Measurements from ENCODE around the gene NR4A1. TPM values are rescaled to one million over a fixed set of nuclear protein-coding genes. Genes with fewer than 3 reads are reported as not detected.

The NR4A1 gene
- total RNA-seq, 1 donor from 2014 or later, result 67.0 TPM

- DNase-seq (no peak), ATAC-seq (no peak)
- Histone ChIP-seq H3K36me3 (peaks cover 4% of the 10 kb centered on the region), H3K27ac (no peak overlapping the region), H3K9me3 (no peaks in the 10 kb centered on the region), H3K4me3 (no peak overlapping the region), H3K4me1 (peaks cover 1% of the 10 kb centered on the region), H3K27me3 (no peaks in the 10 kb centered on the region)
- intact Hi-C loops (cut with DNase I), result no loop called here
- TF ChIP-seq CTCF (IDR thresholded peaks at IDR 0.05), result no peak
Observed at GRCh38 chr12:52063981-52064649, 12.9 kb downstream of the NR4A1 start.

GRCh38 chr12:52066346-52067080 lies 15.3 kb downstream of the NR4A1 start:
- no peak overlapping the region for H3K27ac ChIP-seq
- DNase-seq (no peak), ATAC-seq (no peak)
- TF ChIP-seq CTCF (IDR thresholded peaks at IDR 0.05), result no peak
- H3K27me3 ChIP-seq, result no peaks in the 10 kb centered on the region
- H3K36me3 ChIP-seq, result no peaks in the 10 kb centered on the region
- no peak overlapping the region for H3K4me3 ChIP-seq
- intact Hi-C loops (cut with DNase I), result no loop called here
- H3K4me1 ChIP-seq, result peaks cover 13% of the 10 kb centered on the region
- H3K9me3 ChIP-seq, result no peaks in the 10 kb centered on the region

- no peak overlapping the region for H3K27ac ChIP-seq
- intact Hi-C loops (cut with DNase I), result no loop called here
- no peak for ATAC-seq
- DNase-seq, result no peak
- H3K4me1 ChIP-seq, result peaks cover 15% of the 10 kb centered on the region
- H3K27me3 ChIP-seq, result no peaks in the 10 kb centered on the region
- H3K4me3 ChIP-seq, result no peak overlapping the region
- TF ChIP-seq CTCF (IDR thresholded peaks at IDR 0.05), result no peak
- no peaks in the 10 kb centered on the region for H3K36me3 ChIP-seq
- no peaks in the 10 kb centered on the region for H3K9me3 ChIP-seq
Observed at GRCh38 chr12:52067081-52067374, 15.8 kb downstream of the NR4A1 start.

DNA sequence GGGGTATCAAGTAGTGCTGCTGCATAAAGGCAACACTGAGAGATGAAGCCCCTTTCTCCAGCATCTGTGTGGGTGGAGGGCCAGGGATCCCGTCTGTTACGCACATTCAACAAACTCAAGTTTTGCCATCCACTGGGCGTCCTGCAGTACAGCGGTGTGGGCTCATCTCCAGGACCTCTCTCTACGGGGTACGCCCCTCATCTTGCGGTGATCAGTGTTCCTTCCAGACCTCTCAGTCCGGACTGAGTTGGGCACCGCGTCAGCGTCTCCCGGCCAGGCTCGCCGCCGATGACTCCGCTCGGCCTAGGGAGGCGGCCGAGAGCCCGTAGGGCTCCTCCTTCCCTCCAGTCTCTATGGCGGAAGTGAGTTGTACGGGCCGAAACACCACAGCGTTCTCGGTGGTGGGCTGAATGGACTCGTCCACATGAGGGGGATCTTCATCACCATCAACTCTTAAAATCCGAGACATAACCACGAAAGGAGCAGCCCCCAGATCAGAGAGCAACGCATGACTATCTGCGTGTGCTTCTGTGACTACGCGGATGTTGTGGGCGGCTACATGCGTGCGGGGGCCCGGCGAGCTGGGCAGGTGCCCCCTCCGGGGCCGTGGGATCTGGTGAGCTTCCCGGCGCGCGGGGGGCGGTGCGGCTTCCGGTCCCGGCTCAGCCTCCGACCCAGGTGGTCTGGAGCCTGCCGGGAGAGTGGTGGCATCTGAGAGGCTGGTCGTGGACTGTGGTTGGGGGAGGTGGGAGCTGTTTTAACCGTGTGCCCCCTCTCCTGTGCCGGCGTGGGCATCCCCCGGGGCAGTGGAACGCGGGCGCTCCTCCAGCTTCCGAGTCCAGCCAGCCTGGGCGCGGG lies 18.3 kb downstream of the NR4A1 start, which contains the start of gene ATG101:
ATG101 (plus strand) TSS at position 652 of the 858 bp plus-strand sequence. CDS start 3,673 bp downstream, outside the sequence.
- DNase-seq, result peak; percentile 94
- peak; percentile 98 for ATAC-seq
- Histone ChIP-seq H3K27ac (peak within 1 kb of the TSS; percentile 98), H3K27me3 (no peaks in the 10 kb centered on the region), H3K4me1 (peaks cover 15% of the 10 kb centered on the region), H3K36me3 (peaks cover 15% of the 10 kb centered on the region), H3K9me3 (no peaks in the 10 kb centered on the region), H3K4me3 (peak within 1 kb of the TSS; percentile 64)
- TF ChIP-seq CTCF (IDR thresholded peaks at IDR 0.05), result peak; percentile 69
- intact Hi-C loops (cut with DNase I), result no loop called here

GRCh38 chr12:52070185-52070925 lies 19.1 kb downstream of the NR4A1 start:
- Histone ChIP-seq H3K27me3 (no peaks in the 10 kb centered on the region), H3K4me1 (peaks cover 15% of the 10 kb centered on the region), H3K9me3 (no peaks in the 10 kb centered on the region), H3K27ac (peak overlapping the region; percentile 98), H3K4me3 (peak overlapping the region; percentile 64), H3K36me3 (peaks cover 22% of the 10 kb centered on the region)
- intact Hi-C loops (cut with DNase I), result no loop called here
- no peak for DNase-seq
- ATAC-seq, result peak; percentile 51
- TF ChIP-seq CTCF (IDR thresholded peaks at IDR 0.05), result no peak
